ENCODE measurements around the gene MFSD2A. TPM values are rescaled to one million over a fixed set of nuclear protein-coding genes. Genes with fewer than 3 reads are reported as not detected.
A peak's percentile ranks its signal among the peaks of the same experiment; 100 is the strongest.

Gene MFSD2A
- total and polyA plus RNA-seq, 4 donors, result 0.37 to 294 (median 171) TPM

GRCh38 chr1:39936724-39937491 lies 18.0 kb upstream of the MFSD2A start:
- peak; percentile 47 to 76 for TF ChIP-seq RXRA (IDR thresholded peaks at IDR 0.05)
- TF ChIP-seq NR2F2 (IDR thresholded peaks at IDR 0.05), result no peak
- TF ChIP-seq RAD21 (IDR thresholded peaks at IDR 0.05), result peak in 1 of 2 donors; percentile 8
- TF ChIP-seq, protein P1, sequence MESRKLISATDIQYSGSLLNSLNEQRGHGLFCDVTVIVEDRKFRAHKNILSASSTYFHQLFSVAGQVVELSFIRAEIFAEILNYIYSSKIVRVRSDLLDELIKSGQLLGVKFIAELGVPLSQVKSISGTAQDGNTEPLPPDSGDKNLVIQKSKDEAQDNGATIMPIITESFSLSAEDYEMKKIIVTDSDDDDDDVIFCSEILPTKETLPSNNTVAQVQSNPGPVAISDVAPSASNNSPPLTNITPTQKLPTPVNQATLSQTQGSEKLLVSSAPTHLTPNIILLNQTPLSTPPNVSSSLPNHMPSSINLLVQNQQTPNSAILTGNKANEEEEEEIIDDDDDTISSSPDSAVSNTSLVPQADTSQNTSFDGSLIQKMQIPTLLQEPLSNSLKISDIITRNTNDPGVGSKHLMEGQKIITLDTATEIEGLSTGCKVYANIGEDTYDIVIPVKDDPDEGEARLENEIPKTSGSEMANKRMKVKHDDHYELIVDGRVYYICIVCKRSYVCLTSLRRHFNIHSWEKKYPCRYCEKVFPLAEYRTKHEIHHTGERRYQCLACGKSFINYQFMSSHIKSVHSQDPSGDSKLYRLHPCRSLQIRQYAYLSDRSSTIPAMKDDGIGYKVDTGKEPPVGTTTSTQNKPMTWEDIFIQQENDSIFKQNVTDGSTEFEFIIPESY (IDR thresholded peaks at IDR 0.05), result no peak
- no peak for TF ChIP-seq EGR1 (IDR thresholded peaks at IDR 0.05; ENCODE audit: low read depth in 2 of 2)
- no peak for TF ChIP-seq FOXA2 (IDR thresholded peaks at IDR 0.05)
- peak in 1 of 2 donors; percentile 27 for TF ChIP-seq JUND (IDR thresholded peaks at IDR 0.05)
- TF ChIP-seq, protein P2, sequence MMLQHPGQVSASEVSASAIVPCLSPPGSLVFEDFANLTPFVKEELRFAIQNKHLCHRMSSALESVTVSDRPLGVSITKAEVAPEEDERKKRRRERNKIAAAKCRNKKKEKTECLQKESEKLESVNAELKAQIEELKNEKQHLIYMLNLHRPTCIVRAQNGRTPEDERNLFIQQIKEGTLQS (IDR thresholded peaks at IDR 0.05), result no peak
- TF ChIP-seq YY1 (IDR thresholded peaks at IDR 0.05), result no peak
- no peak for TF ChIP-seq FOXA1 (IDR thresholded peaks at IDR 0.05)
- TF ChIP-seq HNF4G (IDR thresholded peaks at IDR 0.05), result peak; percentile 55
- peak; percentile 95 for TF ChIP-seq HNF4A (conservative IDR thresholded peaks at IDR 0.05)
- TF ChIP-seq SP1 (IDR thresholded peaks at IDR 0.05), result peak; percentile 77
- TF ChIP-seq, protein P3, sequence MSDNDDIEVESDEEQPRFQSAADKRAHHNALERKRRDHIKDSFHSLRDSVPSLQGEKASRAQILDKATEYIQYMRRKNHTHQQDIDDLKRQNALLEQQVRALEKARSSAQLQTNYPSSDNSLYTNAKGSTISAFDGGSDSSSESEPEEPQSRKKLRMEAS (IDR thresholded peaks at IDR 0.05), result peak; percentile 24
- TF ChIP-seq CTCF (IDR thresholded peaks at IDR 0.05; ENCODE audit: low read depth, low read length, missing input control), result no peak
- TF ChIP-seq GABPA (IDR thresholded peaks at IDR 0.05 in 1 of 2, conservative IDR thresholded peaks at IDR 0.05 in 1 of 2), result no peak
- TF ChIP-seq TAF1 (conservative IDR thresholded peaks at IDR 0.05), result no peak
- TF ChIP-seq REST (IDR thresholded peaks at IDR 0.05), result no peak
- peak overlapping the region in 1 of 2 donors; percentile 18 for H3K9ac ChIP-seq (ENCODE audit: low read depth in 1 of 2, low read length in 2 of 2)
- H3K36me3 ChIP-seq (ENCODE audit: control insufficient read depth in 4 of 4, insufficient read depth in 3 of 4, low read depth in 1 of 4, low read length in 3 of 4), result no peaks in the 10 kb centered on the region
- no peaks in the 10 kb centered on the region for H3K9me3 ChIP-seq (ENCODE audit: control insufficient read depth in 4 of 4, low read length in 3 of 4)
- 82% methylated on average over 2 of the region's 2 CpGs for WGBS
- DNase-seq (ENCODE audit: low spot score), result no peak
- no peak overlapping the region for H3K4me3 ChIP-seq (ENCODE audit: low read depth in 1 of 3, low read length in 3 of 3)
- H3K4me1 ChIP-seq (ENCODE audit: control insufficient read depth in 4 of 4, insufficient read depth in 4 of 4, low read length in 3 of 4), result peaks cover 14 to 39% (median 27%) of the 10 kb centered on the region in 4 donors
- no peaks in the 10 kb centered on the region for H3K27me3 ChIP-seq (ENCODE audit: control insufficient read depth in 4 of 4, insufficient read depth in 4 of 4, low read length in 3 of 4)
- peak overlapping the region; percentile 51 to 63 for H3K27ac ChIP-seq (ENCODE audit: low read depth in 1 of 2, low read length in 2 of 2)

Data from liver (tissue), 9 donors.